NCI-H2227 (cell line): ENCODE data around the gene EPHA10.

ENCODE experiments used
- DNase-seq: peaks from one replicate; lab custom pipeline; 2025; ENCODE audit not compliant: unreplicated experiment; lab: John Stamatoyannopoulos, UW

Gene EPHA10

GRCh38 chr1:37734629-37735591 is 30.0 kb downstream of the EPHA10 start:
- no peak for DNase-seq

GRCh38 chr1:37732111-37732780 is 32.7 kb downstream of the EPHA10 start:
- DNase-seq = no peak

- DNase-seq = no peak
These were observed 33.5 kb downstream of the EPHA10 start for GRCh38 chr1:37731312-37732019.

GRCh38 chr1:37730376-37730775 is 34.5 kb downstream of the EPHA10 start:
- no peak for DNase-seq

GRCh38 chr1:37728416-37728815 is 36.5 kb downstream of the EPHA10 start:
- no peak for DNase-seq

- peak; percentile 53 for DNase-seq
These were observed 38.0 kb downstream of the EPHA10 start for GRCh38 chr1:37726751-37727585.

- DNase-seq = no peak
These were observed 38.9 kb downstream of the EPHA10 start for GRCh38 chr1:37725851-37726613.

GRCh38 chr1:37724575-37724974 is 40.3 kb downstream of the EPHA10 start:
- DNase-seq = no peak

- no peak for DNase-seq
These were observed 41.4 kb downstream of the EPHA10 start for GRCh38 chr1:37723390-37724078.

GRCh38 chr1:37723072-37723389 is 41.9 kb downstream of the EPHA10 start:
- no peak for DNase-seq

- no peak for DNase-seq
These were observed 42.5 kb downstream of the EPHA10 start for GRCh38 chr1:37722181-37723071.

GRCh38 chr1:37721565-37721964 is 43.4 kb downstream of the EPHA10 start:
- no peak for DNase-seq

- DNase-seq = no peak
These were observed 44.4 kb downstream of the EPHA10 start for GRCh38 chr1:37720231-37721130.

- DNase-seq = no peak
These were observed 45.2 kb downstream of the EPHA10 start for GRCh38 chr1:37719572-37720195.

- no peak for DNase-seq
These were observed 45.9 kb downstream of the EPHA10 start for GRCh38 chr1:37718901-37719571.

GRCh38 chr1:37718181-37718900 is 46.6 kb downstream of the EPHA10 start:
- DNase-seq = no peak
